HCT116 (cell line): Measurements from ENCODE around the gene CBX1. TPM values are rescaled to one million over a fixed set of nuclear protein-coding genes. Genes with fewer than 3 reads are reported as not detected.
A peak's percentile ranks its signal among the peaks of the same experiment; 100 is the strongest.

Experiments used
- ATAC-seq: fragments of 200-7000 bp; cut with Tn5 transposase; 2 replicates; pipeline ENCODE4 v1.9.1; 2020; ENCODE audit warnings: mild to moderate bottlenecking, moderate library complexity
- BruUV-seq: library from RNA; stranded (reverse); fragments of 400-500 nt; replicated peaks from 2 replicates; lab custom pipeline; 2021; lab: Mats Ljungman, UMichigan
- CTCF ChIA-PET: fragments of 300-600 bp; sonication (Branson Sonifier 250); formaldehyde crosslinking; loops from one replicate; lab custom pipeline; 2021; ENCODE audit warnings: antibody characterized with exemption; lab: Charles Lee
- POLR2A ChIA-PET: fragments of 300-600, 350-600 bp; sonication (Branson Sonifier 250); formaldehyde crosslinking; loops from one replicate; lab custom pipeline; 2021; ENCODE audit warnings: antibody characterized with exemption; lab: Charles Lee
- RAD21 ChIA-PET, 2 experiments: fragments of 300-600 bp; sonication (Branson Sonifier 250); formaldehyde crosslinking; loops; one replicate each; lab custom pipeline; 2023; ENCODE audit warnings: low total read pairs in 2 of 2; ENCODE audit not compliant: uncharacterized antibody in 2 of 2, unreplicated experiment in 2 of 2, low non-redundant PET in 1 of 2; lab: Charles Lee
- DNase-seq: peaks from one replicate; pipeline ENCODE4 v3.0.0-alpha.2; 2010; ENCODE audit warnings: low read depth, low spot score
- H2AFZ ChIP-seq: fragments of 200-600 bp; shearing (Covaris generic), sonication (generic); 2 replicates; pipeline ENCODE4 v1.6.1; 2017; ENCODE audit warnings: low read depth, mixed run types, mixed read lengths, antibody characterized with exemption, low read length; ENCODE audit not compliant: poor library complexity, severe bottlenecking
- H3K27ac ChIP-seq: 2 replicates; pipeline ENCODE4 v1.5.1; 2012; ENCODE audit warnings: low read depth, low read length
- H3K27me3 ChIP-seq: fragments of 200-600 bp; sonication (generic); 2 replicates; pipeline ENCODE4 v1.6.1; 2016; ENCODE audit warnings: mixed run types, low read length, mixed read lengths; ENCODE audit not compliant: insufficient read depth
- H3K36me3 ChIP-seq, 2 experiments: fragments of 200-500 bp in 1 of 2; fragments of 200-600 bp in 1 of 2; sonication (Bioruptor generic) in 1 of 2; sonication (generic) in 1 of 2; 2 replicates each; pipeline versions ENCODE4 v1.5.1 to v1.6.1; 2014 to 2016; ENCODE audit warnings: low read length in 2 of 2, inconsistent platforms in 1 of 2, mixed read lengths in 1 of 2, mixed run types in 1 of 2; ENCODE audit not compliant: insufficient read depth in 2 of 2, control insufficient read depth in 1 of 2
- H3K4me1 ChIP-seq, 2 experiments: fragments of 200-600 bp in 1 of 2; sonication (generic) in 1 of 2; 2 replicates each; pipeline versions ENCODE4 v1.5.1 to v1.6.1; 2012 to 2017; ENCODE audit warnings: low read length in 2 of 2, inconsistent platforms in 1 of 2, mild to moderate bottlenecking in 1 of 2, mixed read lengths in 1 of 2, mixed run types in 1 of 2, moderate library complexity in 1 of 2; ENCODE audit not compliant: insufficient read depth in 2 of 2, control insufficient read depth in 1 of 2
- H3K4me2 ChIP-seq: fragments of 200-600 bp; sonication (generic); 2 replicates; pipeline ENCODE4 v1.6.1; 2017; ENCODE audit warnings: mixed run types, low read length, mixed read lengths
- H3K4me3 ChIP-seq, 2 experiments: fragments of 200-600 bp in 1 of 2; sonication (generic) in 1 of 2; replicated peaks in 1 of 2; 2 replicates each; pipeline ENCODE4 v1.5.1; 2011 to 2016; ENCODE audit warnings: low read length in 2 of 2, control low read depth in 1 of 2, low read depth in 1 of 2, mild to moderate bottlenecking in 1 of 2, mixed read lengths in 1 of 2, mixed run types in 1 of 2
- H3K79me2 ChIP-seq: fragments of 200-600 bp; sonication (generic); 2 replicates; pipeline ENCODE4 v1.6.1; 2017; ENCODE audit warnings: mild to moderate bottlenecking, mixed run types, low read length, moderate library complexity, mixed read lengths; ENCODE audit not compliant: insufficient read depth
- H3K9ac ChIP-seq: fragments of 200-600 bp; sonication (generic); 2 replicates; pipeline ENCODE4 v1.6.1; 2016; ENCODE audit warnings: low read length, mixed read lengths
- H3K9me2 ChIP-seq: fragments of 200-600 bp; sonication (generic), shearing (Covaris generic); 2 replicates; pipeline ENCODE4 v1.6.1; 2017; ENCODE audit warnings: mixed run types, mild to moderate bottlenecking, moderate library complexity; ENCODE audit not compliant: insufficient read depth
- H3K9me3 ChIP-seq, 2 experiments: fragments of 200-500 bp in 1 of 2; fragments of 200-600 bp in 1 of 2; sonication (Bioruptor generic) in 1 of 2; sonication (generic) in 1 of 2; 2 replicates each; pipeline ENCODE4 v1.6.1; 2014 to 2017; ENCODE audit warnings: low read length in 2 of 2, mixed read lengths in 2 of 2, inconsistent platforms in 1 of 2, low read depth in 1 of 2, mild to moderate bottlenecking in 1 of 2, mixed run types in 1 of 2, moderate library complexity in 1 of 2; ENCODE audit not compliant: control insufficient read depth in 1 of 2, insufficient read depth in 1 of 2
- H4K20me1 ChIP-seq: fragments of 200-600 bp; sonication (generic), shearing (Covaris generic); 2 replicates; pipeline ENCODE4 v1.6.1; 2017; ENCODE audit warnings: mixed run types, mild to moderate bottlenecking, moderate library complexity; ENCODE audit not compliant: insufficient read depth
- CBX3 ChIP-seq: IDR thresholded peaks from 2 replicates; pipeline ENCODE4 v1.6.1; 2012; ENCODE audit warnings: low read depth
- CEBPB ChIP-seq: IDR thresholded peaks from 2 replicates; pipeline ENCODE4 v1.6.1; 2012; ENCODE audit warnings: low read depth
- EZH2 ChIP-seq: fragments of 200-600 bp; sonication (generic); IDR thresholded peaks from 2 replicates; pipeline ENCODE4 v1.6.1; 2017; ENCODE audit warnings: antibody characterized with exemption, mixed run types
- EZH2phosphoT487 ChIP-seq: fragments of 200-600 bp; IDR thresholded peaks from 2 replicates; pipeline ENCODE4 v1.6.1; 2018; ENCODE audit warnings: antibody characterized with exemption, borderline replicate concordance
- JUND ChIP-seq: IDR thresholded peaks from 2 replicates; pipeline ENCODE4 v1.6.1; 2012
- POLR2AphosphoS5 ChIP-seq: IDR thresholded peaks from 2 replicates; pipeline ENCODE4 v1.6.1; 2011; ENCODE audit warnings: mild to moderate bottlenecking, low read depth, low read length, moderate library complexity
- SIN3A ChIP-seq: IDR thresholded peaks from 2 replicates; pipeline ENCODE4 v1.6.1; 2012; ENCODE audit warnings: low read depth
- SP1 ChIP-seq: IDR thresholded peaks from 2 replicates; pipeline ENCODE4 v1.6.1; 2012; ENCODE audit warnings: low read depth
- SRF ChIP-seq: IDR thresholded peaks from 2 replicates; pipeline ENCODE4 v1.6.1; 2012; ENCODE audit warnings: low read depth
- YY1 ChIP-seq: IDR thresholded peaks from 2 replicates; pipeline ENCODE4 v1.6.1; 2011; ENCODE audit warnings: low read length, low read depth, moderate library complexity, mild to moderate bottlenecking; ENCODE audit not compliant: insufficient replicate concordance; ENCODE audit errors: extremely low read depth
- ZBTB33 ChIP-seq: IDR thresholded peaks from 2 replicates; pipeline ENCODE4 v1.6.1; 2011; ENCODE audit warnings: mild to moderate bottlenecking, low read length, moderate library complexity; ENCODE audit not compliant: insufficient replicate concordance; ENCODE audit errors: extremely low read depth
- intact Hi-C: fragments of 100-400 bp; cut with micrococcal nuclease; formaldehyde crosslinking; loops from 2 replicates; pipeline ENCODE4 v1.10.0; 2022
- total RNA-seq: library from RNA; stranded (reverse); gene quantifications from one replicate; pipeline ENCODE4 v1.2.1, GENCODE V29; 2021; ENCODE audit not compliant: unreplicated experiment
- TF ChIP-seq, protein P1 (sequence below): IDR thresholded peaks from 2 replicates; pipeline ENCODE4 v1.6.1; 2012; ENCODE audit warnings: low read depth
- TF ChIP-seq, protein P2 (sequence below), 3 experiments: fragments of 200-600 bp in 1 of 3; sonication (generic) in 1 of 3; IDR thresholded peaks in 2 of 3; conservative IDR thresholded peaks in 1 of 3; 2 replicates each; pipeline ENCODE4 v1.5.1; 2012 to 2017; ENCODE audit warnings: low read depth in 2 of 3, low read length in 2 of 3, antibody characterized with exemption in 1 of 3, borderline replicate concordance in 1 of 3, control low read depth in 1 of 3, mild to moderate bottlenecking in 1 of 3, mixed read lengths in 1 of 3, mixed run types in 1 of 3, moderate library complexity in 1 of 3; ENCODE audit not compliant: insufficient read depth in 1 of 3

Gene CBX1
- total RNA-seq, 1 experiment from 2014 or later: 136 TPM

DNA sequence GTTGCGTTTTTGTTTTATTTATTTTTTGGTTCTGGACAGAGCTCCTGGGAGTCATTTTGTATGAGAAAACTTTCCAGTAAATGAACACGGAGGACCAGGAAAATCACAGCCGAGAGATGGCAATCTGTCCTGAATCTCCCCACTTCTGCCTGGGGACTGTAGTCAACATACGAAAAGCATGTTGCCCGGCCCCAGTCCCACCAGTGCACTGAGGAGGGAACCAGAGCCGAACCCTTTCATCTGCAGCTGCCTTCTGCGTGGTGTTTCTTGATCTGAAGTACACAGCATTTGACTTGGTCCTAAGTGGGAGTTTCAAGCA, 25.2 kb upstream of the CBX1 start:
- CTCF ChIA-PET: interaction anchor here (11.1 kb wide), 1 partner anchor 100 kb away, joined by 171 read pairs; no protein-coding TSS in a partner anchor
- no peak overlapping the region for H3K9ac ChIP-seq
- no peaks in the 10 kb centered on the region for H3K79me2 ChIP-seq
- POLR2A ChIA-PET: interaction anchor here (1.9 kb wide), 1 partner anchor 101 kb away, joined by 5 read pairs; no protein-coding TSS in a partner anchor
- RAD21 ChIA-PET: interaction anchor here in 1 of 2 experiments (1.0 kb wide), 1 partner anchor 101 kb away, joined by 3 read pairs; no protein-coding TSS in a partner anchor
- BruUV-seq: no TSS peak
- H4K20me1 ChIP-seq: no peaks in the 10 kb centered on the region
- TF ChIP-seq JUND (no peak), YY1 (no peak), POLR2AphosphoS5 (no peak), EZH2 (no peak), EZH2phosphoT487 (no peak), ZBTB33 (no peak), CEBPB (no peak), CBX3 (no peak), SRF (no peak), SIN3A (no peak), SP1 (no peak)
- TF ChIP-seq, protein P1, sequence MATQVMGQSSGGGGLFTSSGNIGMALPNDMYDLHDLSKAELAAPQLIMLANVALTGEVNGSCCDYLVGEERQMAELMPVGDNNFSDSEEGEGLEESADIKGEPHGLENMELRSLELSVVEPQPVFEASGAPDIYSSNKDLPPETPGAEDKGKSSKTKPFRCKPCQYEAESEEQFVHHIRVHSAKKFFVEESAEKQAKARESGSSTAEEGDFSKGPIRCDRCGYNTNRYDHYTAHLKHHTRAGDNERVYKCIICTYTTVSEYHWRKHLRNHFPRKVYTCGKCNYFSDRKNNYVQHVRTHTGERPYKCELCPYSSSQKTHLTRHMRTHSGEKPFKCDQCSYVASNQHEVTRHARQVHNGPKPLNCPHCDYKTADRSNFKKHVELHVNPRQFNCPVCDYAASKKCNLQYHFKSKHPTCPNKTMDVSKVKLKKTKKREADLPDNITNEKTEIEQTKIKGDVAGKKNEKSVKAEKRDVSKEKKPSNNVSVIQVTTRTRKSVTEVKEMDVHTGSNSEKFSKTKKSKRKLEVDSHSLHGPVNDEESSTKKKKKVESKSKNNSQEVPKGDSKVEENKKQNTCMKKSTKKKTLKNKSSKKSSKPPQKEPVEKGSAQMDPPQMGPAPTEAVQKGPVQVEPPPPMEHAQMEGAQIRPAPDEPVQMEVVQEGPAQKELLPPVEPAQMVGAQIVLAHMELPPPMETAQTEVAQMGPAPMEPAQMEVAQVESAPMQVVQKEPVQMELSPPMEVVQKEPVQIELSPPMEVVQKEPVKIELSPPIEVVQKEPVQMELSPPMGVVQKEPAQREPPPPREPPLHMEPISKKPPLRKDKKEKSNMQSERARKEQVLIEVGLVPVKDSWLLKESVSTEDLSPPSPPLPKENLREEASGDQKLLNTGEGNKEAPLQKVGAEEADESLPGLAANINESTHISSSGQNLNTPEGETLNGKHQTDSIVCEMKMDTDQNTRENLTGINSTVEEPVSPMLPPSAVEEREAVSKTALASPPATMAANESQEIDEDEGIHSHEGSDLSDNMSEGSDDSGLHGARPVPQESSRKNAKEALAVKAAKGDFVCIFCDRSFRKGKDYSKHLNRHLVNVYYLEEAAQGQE: no peak
- TF ChIP-seq, protein P2, sequence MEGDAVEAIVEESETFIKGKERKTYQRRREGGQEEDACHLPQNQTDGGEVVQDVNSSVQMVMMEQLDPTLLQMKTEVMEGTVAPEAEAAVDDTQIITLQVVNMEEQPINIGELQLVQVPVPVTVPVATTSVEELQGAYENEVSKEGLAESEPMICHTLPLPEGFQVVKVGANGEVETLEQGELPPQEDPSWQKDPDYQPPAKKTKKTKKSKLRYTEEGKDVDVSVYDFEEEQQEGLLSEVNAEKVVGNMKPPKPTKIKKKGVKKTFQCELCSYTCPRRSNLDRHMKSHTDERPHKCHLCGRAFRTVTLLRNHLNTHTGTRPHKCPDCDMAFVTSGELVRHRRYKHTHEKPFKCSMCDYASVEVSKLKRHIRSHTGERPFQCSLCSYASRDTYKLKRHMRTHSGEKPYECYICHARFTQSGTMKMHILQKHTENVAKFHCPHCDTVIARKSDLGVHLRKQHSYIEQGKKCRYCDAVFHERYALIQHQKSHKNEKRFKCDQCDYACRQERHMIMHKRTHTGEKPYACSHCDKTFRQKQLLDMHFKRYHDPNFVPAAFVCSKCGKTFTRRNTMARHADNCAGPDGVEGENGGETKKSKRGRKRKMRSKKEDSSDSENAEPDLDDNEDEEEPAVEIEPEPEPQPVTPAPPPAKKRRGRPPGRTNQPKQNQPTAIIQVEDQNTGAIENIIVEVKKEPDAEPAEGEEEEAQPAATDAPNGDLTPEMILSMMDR (IDR thresholded peaks at IDR 0.05 in 2 of 3, conservative IDR thresholded peaks at IDR 0.05 in 1 of 3; ENCODE audit: borderline replicate concordance in 1 of 3, insufficient read depth in 1 of 3, low read depth in 2 of 3, low read length in 2 of 3): no peak
- TF ChIP-seq, all 23 proteins: peak for 0
- DNase-seq (no peak), ATAC-seq (no peak)
- H2AFZ ChIP-seq: no peak overlapping the region
- no peaks in the 10 kb centered on the region for H3K9me2 ChIP-seq
- H3K4me1 ChIP-seq: peaks cover 16 to 22% of the 10 kb centered on the region in 2 experiments
- no peaks in the 10 kb centered on the region for H3K27me3 ChIP-seq
- no peaks in the 10 kb centered on the region for H3K9me3 ChIP-seq
- peaks cover 13 to 15% of the 10 kb centered on the region in 2 experiments; a peak in 3 of 4 replicates for H3K36me3 ChIP-seq
- no peak overlapping the region for H3K4me3 ChIP-seq
- intact Hi-C loops: no loop called here
- 0 out of 2 replicates have a peak overlapping the region, but pooled peaks have one; percentile 48 for H3K27ac ChIP-seq
- no peak overlapping the region for H3K4me2 ChIP-seq
